Panc1 (cell line): ENCODE data around the gene TGM3. TPM values are rescaled to one million over a fixed set of nuclear protein-coding genes. Genes with fewer than 3 reads are reported as not detected.

Experiments used
- ATAC-seq: fragments of 200-7000 bp; cut with Tn5 transposase; 2 replicates; pipeline ENCODE4 v1.9.1; 2020; ENCODE audit warnings: mild to moderate bottlenecking, moderate library complexity
- BruUV-seq: library from RNA; stranded (reverse); fragments of 400-500 nt; replicated peaks from 2 replicates; lab custom pipeline; 2021; lab: Mats Ljungman, UMichigan
- CTCF ChIA-PET: fragments of 300-600 bp; sonication (Branson Sonifier 250); formaldehyde crosslinking; loops from one replicate; lab custom pipeline; 2022; ENCODE audit warnings: antibody characterized with exemption; lab: Charles Lee
- POLR2A ChIA-PET: fragments of 300-600 bp; sonication (Branson Sonifier 250); formaldehyde crosslinking; loops from one replicate; lab custom pipeline; 2022; ENCODE audit warnings: antibody characterized with exemption; lab: Charles Lee
- DNase-seq: peaks from one replicate; pipeline ENCODE4 v3.0.0-alpha.2; 2010; ENCODE audit warnings: low read depth, low spot score
- H3K27ac ChIP-seq: 2 replicates; pipeline ENCODE4 v1.5.1; 2011; ENCODE audit warnings: mild to moderate bottlenecking, low read length, inconsistent platforms
- H3K27me3 ChIP-seq: fragments of 200-500 bp; sonication (Bioruptor generic); 2 replicates; pipeline ENCODE4 v1.6.0; 2014; ENCODE audit warnings: low read length, inconsistent platforms; ENCODE audit not compliant: control insufficient read depth, insufficient read depth
- H3K36me3 ChIP-seq: fragments of 200-500 bp; sonication (Bioruptor generic); 2 replicates; pipeline ENCODE4 v1.5.1; 2014; ENCODE audit warnings: inconsistent platforms, mild to moderate bottlenecking, low read length, moderate library complexity; ENCODE audit not compliant: control insufficient read depth, insufficient read depth
- H3K4me1 ChIP-seq: 2 replicates; pipeline ENCODE4 v1.5.1; 2011; ENCODE audit warnings: inconsistent platforms, mild to moderate bottlenecking, low read length, moderate library complexity; ENCODE audit not compliant: control insufficient read depth, insufficient read depth
- H3K4me3 ChIP-seq, 2 experiments: 2 replicates each; pipeline ENCODE4 v1.5.1; 2011 to 2012; ENCODE audit warnings: low read depth in 2 of 2, low read length in 2 of 2, mild to moderate bottlenecking in 2 of 2, inconsistent platforms in 1 of 2, moderate library complexity in 1 of 2
- H3K9me3 ChIP-seq: fragments of 200-500 bp; sonication (Bioruptor generic); 2 replicates; pipeline ENCODE4 v1.5.1; 2014; ENCODE audit warnings: low read depth, mild to moderate bottlenecking, inconsistent platforms, low read length, moderate library complexity; ENCODE audit not compliant: control insufficient read depth, insufficient read depth
- POLR2AphosphoS5 ChIP-seq: IDR thresholded peaks from 2 replicates; pipeline ENCODE4 v1.6.1; 2012; ENCODE audit warnings: mild to moderate bottlenecking, low read depth, low read length, moderate library complexity
- SIN3A ChIP-seq: IDR thresholded peaks from 2 replicates; pipeline ENCODE4 v1.6.1; 2012; ENCODE audit warnings: low read depth, mild to moderate bottlenecking, low read length, moderate library complexity, borderline replicate concordance; ENCODE audit not compliant: insufficient read depth
- TCF7L2 ChIP-seq: IDR thresholded peaks from 2 replicates; pipeline ENCODE4 v1.6.1; 2011; ENCODE audit warnings: mild to moderate bottlenecking, low read depth, low read length, inconsistent platforms
- in situ Hi-C: cut with HindIII; loops from 2 replicates; pipeline ENCODE4 v1.10.0; 2016; ENCODE audit warnings: low sequenced_read_pairs, low pct_unique_long_range_greater_than_20kb
- intact Hi-C: fragments of 100-400 bp; cut with micrococcal nuclease; formaldehyde crosslinking; loops from one replicate; pipeline ENCODE4 v1.10.0; 2022; ENCODE audit not compliant: unreplicated experiment
- total RNA-seq: library from RNA; stranded (reverse); gene quantifications from one replicate; pipeline ENCODE4 v1.2.1, GENCODE V29; 2021; ENCODE audit not compliant: unreplicated experiment
- TF ChIP-seq, protein P1 (sequence below): fragments of 450-650 bp; IDR thresholded peaks from 2 replicates; pipeline ENCODE4 v1.5.1; 2017; ENCODE audit warnings: mild to moderate bottlenecking
- TF ChIP-seq, protein P2 (sequence below), 2 experiments: IDR thresholded peaks; 2 replicates each; pipeline ENCODE4 v1.6.1; 2011 to 2012; ENCODE audit warnings: low read depth in 2 of 2, control low read depth in 1 of 2, low read length in 1 of 2, mild to moderate bottlenecking in 1 of 2, moderate library complexity in 1 of 2; ENCODE audit not compliant: insufficient read depth in 1 of 2

TGM3 gene
- total RNA-seq, 1 experiment from 2014 or later: not detected

DNA sequence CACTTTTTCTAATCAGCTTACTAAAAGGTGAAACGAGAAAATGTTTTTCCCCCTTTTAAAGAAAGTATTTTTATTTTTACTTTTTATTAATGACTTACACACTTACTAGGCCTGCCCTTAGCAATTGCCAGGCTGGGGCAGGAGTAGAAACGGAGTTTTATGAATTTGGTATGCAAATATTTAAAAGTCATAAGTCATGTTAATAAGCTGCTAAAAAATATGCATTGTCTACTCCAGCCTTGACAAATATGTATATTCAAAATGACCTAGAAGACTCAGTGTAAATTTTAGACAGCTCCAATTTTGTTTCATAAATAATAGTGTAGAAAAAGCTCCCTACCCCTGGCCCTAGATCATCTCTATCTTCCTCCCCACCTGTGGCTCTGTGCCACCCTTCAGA lies 67.4 kb downstream of the TGM3 start:
- TF ChIP-seq, protein P1, sequence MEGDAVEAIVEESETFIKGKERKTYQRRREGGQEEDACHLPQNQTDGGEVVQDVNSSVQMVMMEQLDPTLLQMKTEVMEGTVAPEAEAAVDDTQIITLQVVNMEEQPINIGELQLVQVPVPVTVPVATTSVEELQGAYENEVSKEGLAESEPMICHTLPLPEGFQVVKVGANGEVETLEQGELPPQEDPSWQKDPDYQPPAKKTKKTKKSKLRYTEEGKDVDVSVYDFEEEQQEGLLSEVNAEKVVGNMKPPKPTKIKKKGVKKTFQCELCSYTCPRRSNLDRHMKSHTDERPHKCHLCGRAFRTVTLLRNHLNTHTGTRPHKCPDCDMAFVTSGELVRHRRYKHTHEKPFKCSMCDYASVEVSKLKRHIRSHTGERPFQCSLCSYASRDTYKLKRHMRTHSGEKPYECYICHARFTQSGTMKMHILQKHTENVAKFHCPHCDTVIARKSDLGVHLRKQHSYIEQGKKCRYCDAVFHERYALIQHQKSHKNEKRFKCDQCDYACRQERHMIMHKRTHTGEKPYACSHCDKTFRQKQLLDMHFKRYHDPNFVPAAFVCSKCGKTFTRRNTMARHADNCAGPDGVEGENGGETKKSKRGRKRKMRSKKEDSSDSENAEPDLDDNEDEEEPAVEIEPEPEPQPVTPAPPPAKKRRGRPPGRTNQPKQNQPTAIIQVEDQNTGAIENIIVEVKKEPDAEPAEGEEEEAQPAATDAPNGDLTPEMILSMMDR: no peak
- TF ChIP-seq TCF7L2 (no peak), SIN3A (no peak), POLR2AphosphoS5 (no peak)
- TF ChIP-seq, protein P2, sequence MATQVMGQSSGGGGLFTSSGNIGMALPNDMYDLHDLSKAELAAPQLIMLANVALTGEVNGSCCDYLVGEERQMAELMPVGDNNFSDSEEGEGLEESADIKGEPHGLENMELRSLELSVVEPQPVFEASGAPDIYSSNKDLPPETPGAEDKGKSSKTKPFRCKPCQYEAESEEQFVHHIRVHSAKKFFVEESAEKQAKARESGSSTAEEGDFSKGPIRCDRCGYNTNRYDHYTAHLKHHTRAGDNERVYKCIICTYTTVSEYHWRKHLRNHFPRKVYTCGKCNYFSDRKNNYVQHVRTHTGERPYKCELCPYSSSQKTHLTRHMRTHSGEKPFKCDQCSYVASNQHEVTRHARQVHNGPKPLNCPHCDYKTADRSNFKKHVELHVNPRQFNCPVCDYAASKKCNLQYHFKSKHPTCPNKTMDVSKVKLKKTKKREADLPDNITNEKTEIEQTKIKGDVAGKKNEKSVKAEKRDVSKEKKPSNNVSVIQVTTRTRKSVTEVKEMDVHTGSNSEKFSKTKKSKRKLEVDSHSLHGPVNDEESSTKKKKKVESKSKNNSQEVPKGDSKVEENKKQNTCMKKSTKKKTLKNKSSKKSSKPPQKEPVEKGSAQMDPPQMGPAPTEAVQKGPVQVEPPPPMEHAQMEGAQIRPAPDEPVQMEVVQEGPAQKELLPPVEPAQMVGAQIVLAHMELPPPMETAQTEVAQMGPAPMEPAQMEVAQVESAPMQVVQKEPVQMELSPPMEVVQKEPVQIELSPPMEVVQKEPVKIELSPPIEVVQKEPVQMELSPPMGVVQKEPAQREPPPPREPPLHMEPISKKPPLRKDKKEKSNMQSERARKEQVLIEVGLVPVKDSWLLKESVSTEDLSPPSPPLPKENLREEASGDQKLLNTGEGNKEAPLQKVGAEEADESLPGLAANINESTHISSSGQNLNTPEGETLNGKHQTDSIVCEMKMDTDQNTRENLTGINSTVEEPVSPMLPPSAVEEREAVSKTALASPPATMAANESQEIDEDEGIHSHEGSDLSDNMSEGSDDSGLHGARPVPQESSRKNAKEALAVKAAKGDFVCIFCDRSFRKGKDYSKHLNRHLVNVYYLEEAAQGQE (IDR thresholded peaks at IDR 0.05; ENCODE audit: insufficient read depth in 1 of 2, low read depth in 2 of 2, low read length in 1 of 2): no peak
- POLR2A ChIA-PET: no interaction called here
- ATAC-seq: no peak

DNA sequence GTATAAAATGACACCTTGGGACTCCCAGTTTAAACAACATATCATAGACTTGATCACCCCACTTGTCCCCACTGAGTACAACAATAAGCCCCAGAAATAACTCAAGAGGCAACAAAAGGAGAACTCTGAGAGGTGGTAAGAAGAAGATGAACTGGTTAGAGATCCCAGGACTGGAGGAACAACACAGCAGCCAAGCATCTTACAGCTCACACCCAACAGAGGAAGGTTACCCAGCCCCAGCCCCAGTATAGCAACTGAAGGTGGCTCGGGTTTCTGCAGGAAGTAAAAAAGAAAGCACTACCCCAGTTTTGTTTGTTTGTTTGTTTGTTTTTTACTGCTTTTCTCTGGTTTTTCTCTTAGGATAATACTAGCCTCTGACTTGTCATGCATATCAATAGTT lies 67.8 kb downstream of the TGM3 start:
- CTCF ChIA-PET: interaction anchor here (0.6 kb wide), 1 partner anchor 47 kb away, joined by 4 read pairs; no protein-coding TSS in a partner anchor
- Histone ChIP-seq H3K9me3 (peaks cover 3% of the 10 kb centered on the region; the same call in 1 of the 2 replicates), H3K36me3 (no peaks in the 10 kb centered on the region), H3K27me3 (0 out of 2 replicates have a peak, but pooled peaks cover 2% of the 10 kb centered on the region), H3K4me1 (no peaks in the 10 kb centered on the region), H3K27ac (no peak overlapping the region), H3K4me3 (no peak overlapping the region)
- TF ChIP-seq, protein P2 (IDR thresholded peaks at IDR 0.05; ENCODE audit: insufficient read depth in 1 of 2, low read depth in 2 of 2, low read length in 1 of 2): no peak
- TF ChIP-seq, protein P1: no peak
- TF ChIP-seq SIN3A: no peak
- no peak for TF ChIP-seq POLR2AphosphoS5
- POLR2A ChIA-PET: no interaction called here
- no TSS peak for BruUV-seq
- DNase-seq (no peak), ATAC-seq (no peak)
- in situ Hi-C loops (no loop called here), intact Hi-C loops (no loop called here)

More for the DNA sequence above, 67.4 kb downstream of the TGM3 start:
- Histone ChIP-seq H3K4me3 (no peak overlapping the region), H3K4me1 (no peaks in the 10 kb centered on the region), H3K36me3 (no peaks in the 10 kb centered on the region), H3K27me3 (0 out of 2 replicates have a peak, but pooled peaks cover 2% of the 10 kb centered on the region), H3K27ac (no peak overlapping the region), H3K9me3 (peaks cover 3% of the 10 kb centered on the region; the same call in 1 of the 2 replicates)
- BruUV-seq: no TSS peak
- DNase-seq: no peak
- intact Hi-C loops (no loop called here), in situ Hi-C loops (no loop called here)
- CTCF ChIA-PET: interaction anchor here (0.5 to 0.6 kb wide), 3 partner anchors 46 to 894 kb away, joined by 4 to 7 read pairs (median 4); no protein-coding TSS in a partner anchor
